ENCODE measurements around the gene NKAIN4. TPM values are rescaled to one million over a fixed set of nuclear protein-coding genes. Genes with fewer than 3 reads are reported as not detected.
A peak's percentile ranks its signal among the peaks of the same experiment; 100 is the strongest.

The NKAIN4 gene
- total RNA-seq, 1 donor from 2014 or later, result 183 TPM

DNA sequence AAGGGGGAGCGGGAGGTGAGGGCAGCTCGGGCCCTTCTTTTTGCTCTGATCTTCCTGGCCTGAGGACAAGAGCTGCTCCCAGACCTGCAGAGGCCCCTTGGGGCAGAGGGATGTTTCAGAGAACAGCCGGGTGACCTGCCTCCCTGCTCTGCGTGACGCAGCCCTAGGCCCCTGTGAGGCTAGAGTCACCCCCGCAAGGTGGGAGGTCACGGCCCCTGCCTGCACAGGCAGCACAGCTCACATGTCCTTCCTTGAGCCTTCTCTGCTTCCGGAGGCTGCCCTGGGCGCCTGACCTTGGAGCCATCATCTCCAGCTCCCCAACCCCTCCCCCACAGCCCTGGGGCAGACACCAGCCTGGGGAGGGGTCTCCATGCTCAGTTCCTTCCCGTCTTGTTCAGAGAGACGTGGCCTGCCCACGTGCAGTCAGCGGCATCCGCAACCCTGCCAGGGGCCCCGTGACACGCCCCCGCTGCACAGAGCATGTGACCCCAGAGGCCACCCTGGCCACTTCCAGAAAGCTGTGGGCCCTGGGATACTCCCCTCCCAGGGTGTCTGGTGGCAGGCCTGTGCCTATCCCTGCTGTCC is 18.8 kb downstream of the NKAIN4 start, which contains the start of gene BIRC7:
Gene BIRC7 (plus strand): TSS at position 507 of the 585 bp plus-strand sequence. CDS start 192 bp downstream, outside the sequence.
- H3K9me3 Mint-ChIP-seq (ENCODE audit: unreplicated experiment), result peaks cover 7% of the 10 kb centered on the region
- peaks cover 3% of the 10 kb centered on the region for H3K4me1 Mint-ChIP-seq (ENCODE audit: low read depth, unreplicated experiment)
- H3K27me3 Mint-ChIP-seq (ENCODE audit: unreplicated experiment), result peaks cover 20% of the 10 kb centered on the region
- TF ChIP-seq, protein P1, sequence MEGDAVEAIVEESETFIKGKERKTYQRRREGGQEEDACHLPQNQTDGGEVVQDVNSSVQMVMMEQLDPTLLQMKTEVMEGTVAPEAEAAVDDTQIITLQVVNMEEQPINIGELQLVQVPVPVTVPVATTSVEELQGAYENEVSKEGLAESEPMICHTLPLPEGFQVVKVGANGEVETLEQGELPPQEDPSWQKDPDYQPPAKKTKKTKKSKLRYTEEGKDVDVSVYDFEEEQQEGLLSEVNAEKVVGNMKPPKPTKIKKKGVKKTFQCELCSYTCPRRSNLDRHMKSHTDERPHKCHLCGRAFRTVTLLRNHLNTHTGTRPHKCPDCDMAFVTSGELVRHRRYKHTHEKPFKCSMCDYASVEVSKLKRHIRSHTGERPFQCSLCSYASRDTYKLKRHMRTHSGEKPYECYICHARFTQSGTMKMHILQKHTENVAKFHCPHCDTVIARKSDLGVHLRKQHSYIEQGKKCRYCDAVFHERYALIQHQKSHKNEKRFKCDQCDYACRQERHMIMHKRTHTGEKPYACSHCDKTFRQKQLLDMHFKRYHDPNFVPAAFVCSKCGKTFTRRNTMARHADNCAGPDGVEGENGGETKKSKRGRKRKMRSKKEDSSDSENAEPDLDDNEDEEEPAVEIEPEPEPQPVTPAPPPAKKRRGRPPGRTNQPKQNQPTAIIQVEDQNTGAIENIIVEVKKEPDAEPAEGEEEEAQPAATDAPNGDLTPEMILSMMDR (IDR thresholded peaks at IDR 0.05; ENCODE audit: partially characterized antibody, unreplicated experiment), result no peak
- H3K36me3 Mint-ChIP-seq (ENCODE audit: unreplicated experiment), result no peaks in the 10 kb centered on the region
- no peak within 1 kb of the TSS for H3K27ac Mint-ChIP-seq (ENCODE audit: unreplicated experiment)
- DNase-seq, result peak; percentile 58
- no peak within 1 kb of the TSS for H3K4me3 Mint-ChIP-seq (ENCODE audit: unreplicated experiment)

DNA sequence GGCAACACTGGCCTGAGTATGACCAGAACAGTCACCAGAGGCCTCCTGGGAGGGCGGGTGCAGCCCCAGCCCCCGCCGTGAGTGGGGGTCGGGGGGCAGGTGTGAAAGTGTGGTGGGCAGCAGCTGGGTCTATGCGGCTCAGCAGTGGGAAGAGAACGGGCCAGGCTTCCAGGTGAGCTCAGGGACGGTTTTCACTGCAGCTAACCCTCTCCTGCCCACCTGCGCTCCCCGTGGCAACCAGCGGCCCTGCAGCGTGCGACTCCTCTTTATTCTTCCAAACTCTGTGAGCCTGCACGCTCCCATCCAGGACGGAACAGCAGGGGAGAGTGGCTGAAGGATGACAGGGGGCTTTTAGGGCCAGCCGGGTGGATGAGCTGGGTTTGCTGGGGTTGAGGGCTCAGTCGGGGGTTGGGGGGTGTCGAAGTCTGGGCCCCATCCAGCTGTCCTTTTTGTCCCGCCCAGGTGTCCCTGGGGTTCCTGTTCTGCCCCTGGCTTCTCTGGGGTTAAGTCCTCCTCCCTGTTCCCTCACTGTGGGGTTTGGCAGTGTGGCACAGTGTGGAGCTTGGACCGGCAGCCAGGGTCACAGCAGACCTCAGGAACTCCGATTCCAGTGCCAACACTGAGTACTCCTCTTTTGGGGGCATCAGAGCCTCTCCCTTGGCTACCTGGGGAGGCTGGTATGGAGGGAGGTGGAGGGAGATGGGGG is 19.4 kb downstream of the NKAIN4 start:
- no peak overlapping the region for H3K27ac Mint-ChIP-seq (ENCODE audit: unreplicated experiment)
- peaks cover 23% of the 10 kb centered on the region for H3K27me3 Mint-ChIP-seq (ENCODE audit: unreplicated experiment)
- H3K36me3 Mint-ChIP-seq (ENCODE audit: unreplicated experiment), result no peaks in the 10 kb centered on the region
- peaks cover 7% of the 10 kb centered on the region for H3K9me3 Mint-ChIP-seq (ENCODE audit: unreplicated experiment)
- TF ChIP-seq, protein P1 (IDR thresholded peaks at IDR 0.05; ENCODE audit: partially characterized antibody, unreplicated experiment), result peak; percentile 57
- peak; percentile 78 for DNase-seq
- H3K4me1 Mint-ChIP-seq (ENCODE audit: low read depth, unreplicated experiment), result peaks cover 8% of the 10 kb centered on the region
- H3K4me3 Mint-ChIP-seq (ENCODE audit: unreplicated experiment), result no peak overlapping the region

DNA sequence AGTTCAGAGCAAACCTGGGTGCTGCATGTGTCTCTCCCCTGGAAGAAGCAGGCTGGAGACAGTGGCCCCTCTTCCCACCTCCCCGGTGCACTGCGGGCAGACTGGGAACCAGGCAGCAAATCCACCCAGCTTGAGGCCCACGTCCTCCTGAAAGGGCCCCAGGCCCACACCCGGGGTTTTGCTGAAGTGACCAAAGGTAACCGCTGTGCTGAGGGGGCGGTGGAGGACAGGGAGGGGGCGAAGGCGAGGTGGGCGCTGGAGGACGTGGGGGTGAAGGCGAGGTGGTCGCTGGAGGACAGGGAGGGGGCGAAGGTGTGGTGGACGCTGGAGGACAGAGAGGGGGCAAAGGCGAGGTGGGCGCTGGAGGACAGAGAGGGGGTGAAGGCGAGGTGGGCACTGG is 20.3 kb downstream of the NKAIN4 start:
- peaks cover 17% of the 10 kb centered on the region for H3K4me1 Mint-ChIP-seq (ENCODE audit: low read depth, unreplicated experiment)
- DNase-seq, result no peak
- TF ChIP-seq, protein P1 (IDR thresholded peaks at IDR 0.05; ENCODE audit: partially characterized antibody, unreplicated experiment), result no peak
- no peak overlapping the region for H3K27ac Mint-ChIP-seq (ENCODE audit: unreplicated experiment)
- peaks cover 20% of the 10 kb centered on the region for H3K27me3 Mint-ChIP-seq (ENCODE audit: unreplicated experiment)
- H3K36me3 Mint-ChIP-seq (ENCODE audit: unreplicated experiment), result no peaks in the 10 kb centered on the region
- H3K9me3 Mint-ChIP-seq (ENCODE audit: unreplicated experiment), result peaks cover 5% of the 10 kb centered on the region
- H3K4me3 Mint-ChIP-seq (ENCODE audit: unreplicated experiment), result no peak overlapping the region

DNA sequence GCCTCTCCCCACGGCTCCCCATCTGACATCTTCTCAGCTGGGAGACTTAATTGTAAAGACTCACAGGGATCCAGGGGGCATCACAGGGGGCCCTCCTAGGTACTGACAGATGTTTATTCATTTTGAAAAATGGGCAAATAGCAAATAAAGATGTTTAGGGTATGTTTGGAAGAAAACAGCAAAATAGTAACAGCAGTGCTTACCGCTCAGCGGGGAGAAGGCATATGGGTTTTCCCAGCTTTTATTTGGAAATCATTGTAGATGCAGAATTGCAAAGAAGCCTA is 21.3 kb downstream of the NKAIN4 start:
- DNase-seq, result no peak
- TF ChIP-seq, protein P1 (IDR thresholded peaks at IDR 0.05; ENCODE audit: partially characterized antibody, unreplicated experiment), result no peak
- Mint-ChIP-seq H3K27ac (ENCODE audit: unreplicated experiment) (no peak overlapping the region), H3K27me3 (ENCODE audit: unreplicated experiment) (peaks cover 18% of the 10 kb centered on the region), H3K9me3 (ENCODE audit: unreplicated experiment) (peaks cover 5% of the 10 kb centered on the region), H3K36me3 (ENCODE audit: unreplicated experiment) (no peaks in the 10 kb centered on the region), H3K4me3 (ENCODE audit: unreplicated experiment) (no peak overlapping the region), H3K4me1 (ENCODE audit: low read depth, unreplicated experiment) (peaks cover 21% of the 10 kb centered on the region)
